ENCODE measurements around the gene TRAPPC10.

Gene TRAPPC10

GRCh38 chr21:44052071-44052829 lies 40.1 kb downstream of the TRAPPC10 start:
- TF ChIP-seq CTCF (IDR thresholded peaks at IDR 0.05; ENCODE audit: control insufficient read depth, extremely low read depth, insufficient read depth): no peak
- peak; percentile 38 for DNase-seq (ENCODE audit: low read depth)

GRCh38 chr21:44052830-44053226 lies 40.7 kb downstream of the TRAPPC10 start:
- DNase-seq (ENCODE audit: low read depth): no peak
- TF ChIP-seq CTCF (IDR thresholded peaks at IDR 0.05; ENCODE audit: control insufficient read depth, extremely low read depth, insufficient read depth): no peak
- H3K4me3 ChIP-seq (ENCODE audit: low read depth, low read length): no peak overlapping the region

More at GRCh38 chr21:44052071-44052829, 40.1 kb downstream of the TRAPPC10 start:
- no peak overlapping the region for H3K4me3 ChIP-seq (ENCODE audit: low read depth, low read length)

- TF ChIP-seq CTCF (IDR thresholded peaks at IDR 0.05; ENCODE audit: control insufficient read depth, extremely low read depth, insufficient read depth): no peak
- no peak overlapping the region for H3K4me3 ChIP-seq (ENCODE audit: low read depth, low read length)
- DNase-seq (ENCODE audit: low read depth): no peak
Observed at GRCh38 chr21:44053567-44053966, 41.5 kb downstream of the TRAPPC10 start.

GRCh38 chr21:44054710-44055109 lies 42.6 kb downstream of the TRAPPC10 start:
- H3K4me3 ChIP-seq (ENCODE audit: low read depth, low read length): no peak overlapping the region
- TF ChIP-seq CTCF (IDR thresholded peaks at IDR 0.05; ENCODE audit: control insufficient read depth, extremely low read depth, insufficient read depth): no peak
- peak; percentile 18 for DNase-seq (ENCODE audit: low read depth)

- no peak for DNase-seq (ENCODE audit: low read depth)
- TF ChIP-seq CTCF (IDR thresholded peaks at IDR 0.05; ENCODE audit: control insufficient read depth, extremely low read depth, insufficient read depth): no peak
- no peak overlapping the region for H3K4me3 ChIP-seq (ENCODE audit: low read depth, low read length)
Observed at GRCh38 chr21:44057055-44057454, 44.9 kb downstream of the TRAPPC10 start.

GRCh38 chr21:44057960-44058651 lies 46.0 kb downstream of the TRAPPC10 start:
- no peak overlapping the region for H3K4me3 ChIP-seq (ENCODE audit: low read depth, low read length)
- no peak for TF ChIP-seq CTCF (IDR thresholded peaks at IDR 0.05; ENCODE audit: control insufficient read depth, extremely low read depth, insufficient read depth)
- no peak for DNase-seq (ENCODE audit: low read depth)

Data from LNCaP clone FGC (cell line).